Endothelial cell of umbilical vein (primary cell): ENCODE measurements around the gene ARHGEF28. TPM values are rescaled to one million over a fixed set of nuclear protein-coding genes. Genes with fewer than 3 reads are reported as not detected.
A peak's percentile ranks its signal among the peaks of the same experiment; 100 is the strongest.

Experiments used
- BruUV-seq: library from RNA; stranded (reverse); fragments of 400-500 nt; replicated peaks from 2 replicates; lab custom pipeline; 2021; lab: Mats Ljungman, UMichigan
- CTCF ChIA-PET: fragments of 300-600, 350-600 bp; sonication (Branson Sonifier 250); formaldehyde crosslinking; loops from one replicate; lab custom pipeline; 2021; ENCODE audit warnings: antibody characterized with exemption, inconsistent platforms; lab: Charles Lee
- POLR2A ChIA-PET: fragments of 300-600, 350-600 bp; sonication (Branson Sonifier 250); formaldehyde crosslinking; loops from one replicate; lab custom pipeline; 2021; ENCODE audit warnings: antibody characterized with exemption, inconsistent platforms; lab: Charles Lee
- DNase-seq: peaks from one replicate; pipeline ENCODE4 v3.0.0-alpha.2; 2011; ENCODE audit warnings: low read depth, low spot score
- FAIRE-seq: peaks from 2 replicates; lab custom pipeline; 2011; peaks lifted over from hg19 to GRCh38; lab: Jason Lieb, UNC
- H2AFZ ChIP-seq: 2 replicates; pipeline ENCODE4 v1.6.0; 2012; ENCODE audit warnings: low read depth, low read length, control low read depth, inconsistent platforms
- H3K27ac ChIP-seq: 2 replicates; pipeline ENCODE4 v1.5.1; 2011; ENCODE audit warnings: low read depth, mild to moderate bottlenecking, control low read depth, low read length, moderate library complexity; ENCODE audit not compliant: insufficient read depth
- H3K27me3 ChIP-seq, 2 experiments: 2 replicates each; pipeline versions ENCODE4 v1.6.0 to v1.6.1; 2011; ENCODE audit warnings: low read length in 2 of 2, mixed read lengths in 1 of 2; ENCODE audit not compliant: control insufficient read depth in 2 of 2, insufficient read depth in 2 of 2
- H3K36me3 ChIP-seq, 2 experiments: 2 replicates in 1 of 2; 3 replicates in 1 of 2; pipeline ENCODE4 v1.5.1; 2011; ENCODE audit warnings: low read length in 2 of 2, mild to moderate bottlenecking in 1 of 2, moderate library complexity in 1 of 2; ENCODE audit not compliant: control insufficient read depth in 2 of 2, insufficient read depth in 2 of 2; ENCODE audit errors: extremely low read depth in 1 of 2
- H3K4me1 ChIP-seq: 3 replicates; pipeline ENCODE4 v1.5.1; 2011; ENCODE audit warnings: mild to moderate bottlenecking, low read length; ENCODE audit not compliant: control insufficient read depth, insufficient read depth; ENCODE audit errors: extremely low read depth
- H3K4me2 ChIP-seq: 2 replicates; pipeline ENCODE4 v1.6.1; 2011; ENCODE audit warnings: low read length, control low read depth, mixed read lengths; ENCODE audit not compliant: insufficient read depth
- H3K4me3 ChIP-seq, 3 experiments: fragments of 200-600 bp in 1 of 3; sonication (generic), shearing (Covaris generic) in 1 of 3; replicated peaks in 1 of 3; 2 replicates each; pipeline ENCODE4 v1.5.1; 2011 to 2016; ENCODE audit warnings: control low read depth in 3 of 3, low read length in 3 of 3, mild to moderate bottlenecking in 2 of 3, inconsistent platforms in 1 of 3, low read depth in 1 of 3, moderate library complexity in 1 of 3; ENCODE audit not compliant: insufficient read depth in 1 of 3
- H3K79me2 ChIP-seq: 2 replicates; pipeline ENCODE4 v1.6.0; 2012; ENCODE audit warnings: low read length, inconsistent platforms; ENCODE audit not compliant: control insufficient read depth, insufficient read depth
- H3K9ac ChIP-seq: replicated peaks from 2 replicates; pipeline ENCODE3; 2011; ENCODE audit warnings: low read length, control low read depth; ENCODE audit not compliant: insufficient read depth; ENCODE audit errors: extremely low read depth
- H3K9me1 ChIP-seq: replicated peaks from 3 replicates; pipeline ENCODE4 v1.6.0; 2011; ENCODE audit warnings: mild to moderate bottlenecking, low read length; ENCODE audit not compliant: control insufficient read depth, insufficient read depth; ENCODE audit errors: extremely low read depth
- H3K9me3 ChIP-seq: replicated peaks from 2 replicates; pipeline ENCODE4 v1.5.1; 2012; ENCODE audit warnings: low read length, inconsistent platforms; ENCODE audit not compliant: control insufficient read depth, insufficient read depth
- H4K20me1 ChIP-seq: replicated peaks from 2 replicates; pipeline ENCODE3; 2011; ENCODE audit warnings: mild to moderate bottlenecking, low read length; ENCODE audit not compliant: control insufficient read depth, insufficient read depth; ENCODE audit errors: extremely low read depth
- CTCF ChIP-seq, 2 donors: IDR thresholded peaks; 1 replicate in 1 of 2; 2 replicates in 1 of 2; pipeline ENCODE4 v1.5.1; 2011; ENCODE audit warnings: low read length in 2 of 2, mild to moderate bottlenecking in 2 of 2, moderate library complexity in 2 of 2, control low read depth in 1 of 2, inconsistent platforms in 1 of 2, low read depth in 1 of 2; ENCODE audit not compliant: insufficient read depth in 1 of 2; ENCODE audit errors: extremely low read depth in 1 of 2
- EZH2 ChIP-seq: IDR thresholded peaks from 2 replicates; pipeline ENCODE4 v1.6.1; 2012; ENCODE audit warnings: borderline replicate concordance, low read depth, mild to moderate bottlenecking, moderate library complexity, low read length, inconsistent platforms; ENCODE audit not compliant: severe bottlenecking
- FOS ChIP-seq: IDR thresholded peaks from 2 replicates; pipeline ENCODE4 v1.6.1; 2011; ENCODE audit warnings: mild to moderate bottlenecking, low read length, moderate library complexity, borderline replicate concordance; ENCODE audit not compliant: insufficient read depth
- GATA2 ChIP-seq: IDR thresholded peaks from 2 replicates; pipeline ENCODE4 v1.7.0; 2011; ENCODE audit warnings: low read depth, mild to moderate bottlenecking, moderate library complexity, mixed read lengths, low read length; ENCODE audit not compliant: insufficient read length, insufficient read depth
- JUN ChIP-seq: IDR thresholded peaks from 2 replicates; pipeline ENCODE4 v1.6.1; 2011; ENCODE audit warnings: borderline replicate concordance, low read depth; ENCODE audit not compliant: insufficient read length, insufficient read depth
- MAX ChIP-seq: IDR thresholded peaks from 2 replicates; pipeline ENCODE4 v1.6.1; 2011; ENCODE audit not compliant: insufficient read depth, insufficient read length
- MYC ChIP-seq: IDR thresholded peaks from one replicate; pipeline ENCODE4 v1.6.1; 2011; ENCODE audit warnings: mild to moderate bottlenecking, low read depth, low read length
- POLR2A ChIP-seq: IDR thresholded peaks from 2 replicates; pipeline ENCODE4 v1.6.1; 2012; ENCODE audit warnings: low read depth, mild to moderate bottlenecking, control low read depth, low read length
- POLR2AphosphoS5 ChIP-seq: IDR thresholded peaks from 2 replicates; pipeline ENCODE4 v1.6.1; 2012; ENCODE audit warnings: low read depth, mild to moderate bottlenecking, control low read depth, low read length, moderate library complexity; ENCODE audit not compliant: insufficient read depth
- dilution Hi-C: fragments of 300-500 bp; cut with MboI; formaldehyde crosslinking; loops from one replicate; pipeline ENCODE4 v1.15.0; 2019; ENCODE audit warnings: low sequenced_read_pairs; ENCODE audit not compliant: extremely low pct_ligation_motif_present
- intact Hi-C: fragments of 100-400 bp; cut with micrococcal nuclease; formaldehyde crosslinking; loops from one replicate; pipeline ENCODE4 v1.10.0; 2022
- polyA plus RNA-seq, 4 experiments: library from polyadenylated mRNA; depleted of rRNA in 3 of 4; stranded (reverse) in 3 of 4; unstranded in 1 of 4; fragments of >200 nt; gene quantifications; 2 replicates each; pipeline versions ENCODE4 v1.2.1 to v1.2.3, GENCODE V29; 2011 to 2012; ENCODE audit warnings: missing spikeins in 1 of 4
- total RNA-seq: library from RNA; stranded (reverse); gene quantifications from 2 replicates; pipeline ENCODE4 v1.2.3, GENCODE V29; 2021

The ARHGEF28 gene
- total and polyA plus RNA-seq, 2 donors (not counting 3 experiments of a cell fraction or from before 2014, with no cell fraction given), result 29.5 to 108 TPM

- Histone ChIP-seq H3K9me1 (no peaks in the 10 kb centered on the region), H3K36me3 (peaks cover 0 to 3% of the 10 kb centered on the region in 2 experiments), H3K4me2 (peak overlapping the region; percentile 44), H3K27me3 (no peaks in the 10 kb centered on the region), H3K4me3 (no peak overlapping the region), H3K79me2 (peaks cover 90% of the 10 kb centered on the region), H3K9ac (no peak overlapping the region), H4K20me1 (peaks cover 2% of the 10 kb centered on the region), H3K4me1 (peaks cover 33% of the 10 kb centered on the region), H3K9me3 (no peaks in the 10 kb centered on the region), H3K27ac (peak overlapping the region; percentile 74), H2AFZ (no peak overlapping the region)
- dilution Hi-C loops (no loop called here), intact Hi-C loops (loop anchor here (2.0 kb wide), 1 partner anchor 19 kb away; no protein-coding TSS in a partner anchor)
- no TSS peak for BruUV-seq
- POLR2A ChIA-PET, result interaction anchor here (3.3 kb wide), 1 partner anchor 33 kb away, joined by 10 read pairs; no protein-coding TSS in a partner anchor
- CTCF ChIA-PET, result interaction anchor here (1.0 to 3.5 kb wide), 11 partner anchors 9 to 121 kb away, joined by 3 to 36 read pairs (median 11); no protein-coding TSS in a partner anchor
- no peak for FAIRE-seq
- no peak for DNase-seq
- TF ChIP-seq POLR2A (no peak), JUN (no peak), MYC (no peak), MAX (no peak), CTCF (IDR thresholded peaks at IDR 0.05; ENCODE audit: extremely low read depth in 1 of 2, insufficient read depth in 1 of 2, low read depth in 1 of 2, low read length in 2 of 2) (no peak), POLR2AphosphoS5 (no peak), FOS (no peak), EZH2 (no peak), GATA2 (no peak)
Measured at GRCh38 chr5:73672132-73672531, 46.1 kb downstream of the ARHGEF28 start.
